PC-9 (cell line): ENCODE results near the gene MFSD11. TPM values are rescaled to one million over a fixed set of nuclear protein-coding genes. Genes with fewer than 3 reads are reported as not detected.

ENCODE experiments used
- BruUV-seq: library from RNA; stranded (reverse); fragments of 400-500 nt; replicated peaks from 2 replicates; lab custom pipeline; 2021; lab: Mats Ljungman, UMichigan
- CTCF ChIA-PET: fragments of 300-600 bp; sonication (Branson Sonifier 250); formaldehyde crosslinking; loops from one replicate; lab custom pipeline; 2022; ENCODE audit warnings: antibody characterized with exemption; lab: Charles Lee
- POLR2A ChIA-PET: fragments of 300-600 bp; sonication (Branson Sonifier 250); formaldehyde crosslinking; loops from one replicate; lab custom pipeline; 2022; ENCODE audit warnings: antibody characterized with exemption; ENCODE audit not compliant: unreplicated experiment; lab: Charles Lee
- DNase-seq, 2 experiments: peaks; one replicate each; pipeline versions ENCODE4 v3.0.0 to v3.0.0-alpha.2; 2015 to 2022; ENCODE audit warnings: mixed read lengths in 1 of 2
- H2AFZ ChIP-seq: fragments of 200-600 bp; sonication (generic); 2 replicates; pipeline ENCODE4 v1.8.1; 2017; ENCODE audit warnings: antibody characterized with exemption
- H3F3A ChIP-seq: fragments of 200-600 bp; sonication (generic); 2 replicates; pipeline ENCODE4 v1.8.1; 2017; ENCODE audit warnings: antibody characterized with exemption, mild to moderate bottlenecking, low read depth; ENCODE audit not compliant: insufficient read depth
- H3K27ac ChIP-seq: fragments of 200-600 bp; sonication (generic); 2 replicates; pipeline ENCODE4 v1.6.1; 2016; ENCODE audit warnings: mixed run types
- H3K27me3 ChIP-seq: fragments of 200-600 bp; sonication (generic); 2 replicates; pipeline ENCODE4 v1.6.1; 2016; ENCODE audit warnings: low read depth, mixed run types; ENCODE audit not compliant: insufficient read depth
- H3K36me3 ChIP-seq: fragments of 200-600 bp; sonication (generic); 2 replicates; pipeline ENCODE4 v1.6.1; 2016; ENCODE audit warnings: low read depth, mixed run types
- H3K4me1 ChIP-seq: fragments of 200-600 bp; sonication (generic); replicated peaks from 2 replicates; pipeline ENCODE4 v1.6.1; 2016; ENCODE audit warnings: mixed run types; ENCODE audit not compliant: insufficient read depth
- H3K4me2 ChIP-seq: fragments of 200-600 bp; sonication (generic); 2 replicates; pipeline ENCODE4 v1.6.1; 2017; ENCODE audit warnings: mixed run types
- H3K4me3 ChIP-seq: fragments of 200-600 bp; sonication (generic); 2 replicates; pipeline ENCODE4 v1.6.1; 2016; ENCODE audit warnings: mixed run types
- H3K79me2 ChIP-seq: fragments of 200-600 bp; sonication (generic); 2 replicates; pipeline ENCODE4 v1.6.1; 2017; ENCODE audit warnings: low read depth, mixed run types
- H3K9me2 ChIP-seq: fragments of 200-600 bp; sonication (generic); 2 replicates; pipeline ENCODE4 v1.8.1; 2017; ENCODE audit warnings: mild to moderate bottlenecking; ENCODE audit not compliant: insufficient read depth
- H3K9me3 ChIP-seq: fragments of 200-600 bp; sonication (generic); 2 replicates; pipeline ENCODE4 v1.8.1; 2016; ENCODE audit warnings: low read depth; ENCODE audit not compliant: insufficient read depth
- H4K20me1 ChIP-seq: fragments of 200-600 bp; sonication (generic); 2 replicates; pipeline ENCODE4 v1.8.1; 2017; ENCODE audit not compliant: insufficient read depth
- EZH2 ChIP-seq: fragments of 200-600 bp; sonication (generic); IDR thresholded peaks from 2 replicates; pipeline ENCODE4 v1.8.0; 2017; ENCODE audit warnings: antibody characterized with exemption, low read depth
- intact Hi-C: fragments of 100-400 bp; cut with micrococcal nuclease; formaldehyde crosslinking; loops from one replicate; pipeline ENCODE4 v1.10.0; 2022; ENCODE audit not compliant: unreplicated experiment
- total RNA-seq: library from RNA; stranded (reverse); gene quantifications from 2 replicates; pipeline ENCODE4 v1.2.3, GENCODE V29; 2021
- TF ChIP-seq, protein P1 (sequence below): fragments of 200-600 bp; sonication (generic); conservative IDR thresholded peaks from 2 replicates; pipeline ENCODE4 v1.6.1; 2017; ENCODE audit warnings: mixed run types, antibody characterized with exemption, mild to moderate bottlenecking, moderate library complexity

MFSD11 gene
- total RNA-seq, 1 experiment from 2014 or later = 47.3 TPM

DNA sequence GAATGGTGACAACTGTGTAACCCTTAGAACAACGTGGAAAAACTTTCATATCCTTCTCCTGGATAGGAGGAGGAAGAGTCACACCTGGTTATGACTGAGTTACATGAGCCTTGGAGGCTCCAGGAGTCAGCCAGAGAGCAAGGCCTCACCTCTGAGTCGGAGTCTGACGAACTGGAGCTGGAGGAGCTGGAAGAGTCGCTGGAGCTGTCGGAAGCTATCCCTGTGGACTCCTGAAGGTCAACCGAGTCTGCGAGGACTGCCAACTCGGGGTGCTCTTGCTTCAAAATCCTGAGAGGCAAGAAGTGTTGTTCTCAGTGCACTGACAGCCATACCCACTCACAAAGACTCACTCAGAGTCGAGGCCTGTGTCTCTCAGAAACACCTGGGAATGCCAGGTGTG lies 17.7 kb upstream of the MFSD11 start:
- BruUV-seq = no TSS peak
- H3K4me2 ChIP-seq = no peak overlapping the region
- no peak overlapping the region for H3K4me3 ChIP-seq
- H3K27ac ChIP-seq = no peak overlapping the region
- no peaks in the 10 kb centered on the region for H3K9me3 ChIP-seq
- peaks cover 4% of the 10 kb centered on the region; the same call in 1 of the 2 replicates for H3F3A ChIP-seq
- DNase-seq = no peak
- TF ChIP-seq, protein P1, sequence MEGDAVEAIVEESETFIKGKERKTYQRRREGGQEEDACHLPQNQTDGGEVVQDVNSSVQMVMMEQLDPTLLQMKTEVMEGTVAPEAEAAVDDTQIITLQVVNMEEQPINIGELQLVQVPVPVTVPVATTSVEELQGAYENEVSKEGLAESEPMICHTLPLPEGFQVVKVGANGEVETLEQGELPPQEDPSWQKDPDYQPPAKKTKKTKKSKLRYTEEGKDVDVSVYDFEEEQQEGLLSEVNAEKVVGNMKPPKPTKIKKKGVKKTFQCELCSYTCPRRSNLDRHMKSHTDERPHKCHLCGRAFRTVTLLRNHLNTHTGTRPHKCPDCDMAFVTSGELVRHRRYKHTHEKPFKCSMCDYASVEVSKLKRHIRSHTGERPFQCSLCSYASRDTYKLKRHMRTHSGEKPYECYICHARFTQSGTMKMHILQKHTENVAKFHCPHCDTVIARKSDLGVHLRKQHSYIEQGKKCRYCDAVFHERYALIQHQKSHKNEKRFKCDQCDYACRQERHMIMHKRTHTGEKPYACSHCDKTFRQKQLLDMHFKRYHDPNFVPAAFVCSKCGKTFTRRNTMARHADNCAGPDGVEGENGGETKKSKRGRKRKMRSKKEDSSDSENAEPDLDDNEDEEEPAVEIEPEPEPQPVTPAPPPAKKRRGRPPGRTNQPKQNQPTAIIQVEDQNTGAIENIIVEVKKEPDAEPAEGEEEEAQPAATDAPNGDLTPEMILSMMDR = no peak
- TF ChIP-seq EZH2 = no peak
- ChIA-PET POLR2A (interaction anchor here (0.6 kb wide), 1 partner anchor 246 kb away, joined by 4 read pairs; no protein-coding TSS in a partner anchor), CTCF (no interaction called here)
- no peak overlapping the region for H2AFZ ChIP-seq
- no peaks in the 10 kb centered on the region for H3K4me1 ChIP-seq
- peaks cover 22% of the 10 kb centered on the region for H3K79me2 ChIP-seq
- intact Hi-C loops = no loop called here
- H3K36me3 ChIP-seq = 0 out of 2 replicates have a peak, but pooled peaks cover 6% of the 10 kb centered on the region
- H3K9me2 ChIP-seq = no peaks in the 10 kb centered on the region
- no peaks in the 10 kb centered on the region for H3K27me3 ChIP-seq
- H4K20me1 ChIP-seq = no peaks in the 10 kb centered on the region

DNA sequence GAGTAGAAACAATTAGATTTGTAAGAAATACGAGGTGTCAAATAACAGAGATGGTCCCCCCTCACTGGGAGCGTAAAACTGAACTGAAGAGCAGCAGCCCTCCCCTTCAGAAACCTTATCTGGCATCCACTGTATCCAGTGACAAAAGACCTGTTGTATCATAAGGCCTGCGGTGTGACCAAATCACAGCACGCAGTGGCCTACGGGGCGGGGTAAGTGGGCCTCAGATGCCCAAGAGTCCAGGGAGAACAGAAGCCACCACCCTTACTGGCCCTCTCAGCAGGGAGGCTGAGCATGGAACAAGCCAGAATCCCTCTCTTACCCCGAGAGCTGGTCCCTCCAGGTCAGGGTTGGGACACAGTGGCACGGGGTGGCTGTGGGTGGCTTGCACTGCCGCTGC lies 17.0 kb upstream of the MFSD11 start:
- no peak overlapping the region for H3K27ac ChIP-seq
- TF ChIP-seq EZH2 = no peak
- TF ChIP-seq, protein P1 = no peak
- H3K4me2 ChIP-seq = no peak overlapping the region
- no peak overlapping the region for H3K4me3 ChIP-seq
- BruUV-seq = no TSS peak
- POLR2A ChIA-PET = no interaction called here
- intact Hi-C loops = no loop called here
- H4K20me1 ChIP-seq = no peaks in the 10 kb centered on the region
- H3K4me1 ChIP-seq = peaks cover 3% of the 10 kb centered on the region; the same call in 1 of the 2 replicates
- no peaks in the 10 kb centered on the region for H3K27me3 ChIP-seq
- H3K36me3 ChIP-seq = 0 out of 2 replicates have a peak, but pooled peaks cover 6% of the 10 kb centered on the region
- H3K79me2 ChIP-seq = peaks cover 29% of the 10 kb centered on the region
- H2AFZ ChIP-seq = no peak overlapping the region
- no peaks in the 10 kb centered on the region for H3K9me2 ChIP-seq
- CTCF ChIA-PET = no interaction called here
- no peak for DNase-seq
- H3K9me3 ChIP-seq = no peaks in the 10 kb centered on the region
- no peaks in the 10 kb centered on the region for H3F3A ChIP-seq

DNA sequence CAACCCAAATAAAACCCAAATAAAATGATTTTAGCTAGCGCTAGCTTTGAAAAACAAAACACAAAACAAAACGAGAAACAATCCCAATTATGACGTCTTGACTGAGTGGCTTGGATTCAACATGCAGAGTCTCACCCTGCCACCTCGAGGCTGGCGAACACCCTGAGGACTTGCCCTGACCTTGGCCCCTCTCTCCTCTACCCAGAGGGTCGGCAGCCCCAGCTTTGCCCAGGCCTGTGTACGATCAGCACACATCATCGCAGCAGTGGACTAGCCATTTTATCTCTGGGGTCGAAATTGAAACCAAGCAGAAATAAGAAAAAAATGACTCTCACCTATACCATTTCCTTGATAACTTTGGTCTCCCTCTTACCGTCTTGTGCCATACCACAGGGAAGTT lies 16.5 kb upstream of the MFSD11 start:
- BruUV-seq = no TSS peak
- H3K79me2 ChIP-seq = peaks cover 29% of the 10 kb centered on the region

More for the DNA sequence above, 16.5 kb upstream of the MFSD11 start:
- Histone ChIP-seq H3K27ac (no peak overlapping the region), H3K4me1 (peaks cover 3% of the 10 kb centered on the region; the same call in 1 of the 2 replicates), H3K36me3 (0 out of 2 replicates have a peak, but pooled peaks cover 6% of the 10 kb centered on the region), H3K4me3 (no peak overlapping the region), H4K20me1 (no peaks in the 10 kb centered on the region), H3F3A (no peaks in the 10 kb centered on the region), H3K4me2 (no peak overlapping the region), H2AFZ (no peak overlapping the region), H3K9me3 (no peaks in the 10 kb centered on the region), H3K9me2 (no peaks in the 10 kb centered on the region), H3K27me3 (no peaks in the 10 kb centered on the region)
- CTCF ChIA-PET = no interaction called here
- POLR2A ChIA-PET = no interaction called here
- intact Hi-C loops = no loop called here
- TF ChIP-seq, protein P1 = no peak
- no peak for TF ChIP-seq EZH2
- no peak for DNase-seq
